ENCODE data around the gene DBH. TPM values are rescaled to one million over a fixed set of nuclear protein-coding genes. Genes with fewer than 3 reads are reported as not detected.

The DBH gene
- total RNA-seq, 2 donors from 2014 or later: not detected

DNA sequence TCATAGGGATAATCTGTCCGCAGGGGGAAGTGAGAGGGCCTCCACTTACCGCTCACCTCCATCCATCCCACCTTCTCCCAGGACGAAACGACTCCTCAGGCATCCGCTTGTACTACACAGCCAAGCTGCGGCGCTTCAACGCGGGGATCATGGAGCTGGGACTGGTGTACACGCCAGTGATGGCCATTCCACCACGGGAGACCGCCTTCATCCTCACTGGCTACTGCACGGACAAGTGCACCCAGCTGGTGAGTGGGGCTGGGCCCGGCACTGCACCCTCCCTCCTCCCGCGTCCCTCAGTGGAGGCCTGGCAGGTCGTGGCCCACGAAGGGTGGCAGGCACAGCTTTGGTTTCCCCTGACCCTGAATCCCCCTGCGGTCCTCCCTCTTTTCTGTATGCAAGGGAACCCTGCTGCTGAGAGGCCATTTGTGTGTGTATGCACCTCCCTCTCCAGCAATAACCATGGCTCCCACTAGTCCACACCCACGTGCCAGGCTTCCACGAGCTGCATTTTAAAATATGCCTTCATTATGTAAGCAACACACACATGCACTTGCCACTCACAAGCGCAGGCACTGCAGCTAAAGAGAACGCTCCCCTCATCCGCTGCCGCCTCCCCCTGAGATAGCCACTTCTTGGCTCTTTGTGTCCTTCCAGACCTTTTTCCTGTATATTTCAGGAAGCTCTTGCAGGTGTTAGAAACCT, 11.8 kb downstream of the DBH start:
- Histone ChIP-seq H3K4me3 (no peak overlapping the region), H3K27me3 (no peaks in the 10 kb centered on the region), H3K27ac (no peak overlapping the region), H3K36me3 (no peaks in the 10 kb centered on the region), H3K9me3 (no peaks in the 10 kb centered on the region), H3K4me1 (no peaks in the 10 kb centered on the region)
- DNase-seq (ENCODE audit: low spot score): no peak
- TF ChIP-seq CTCF (IDR thresholded peaks at IDR 0.05): no peak

DNA sequence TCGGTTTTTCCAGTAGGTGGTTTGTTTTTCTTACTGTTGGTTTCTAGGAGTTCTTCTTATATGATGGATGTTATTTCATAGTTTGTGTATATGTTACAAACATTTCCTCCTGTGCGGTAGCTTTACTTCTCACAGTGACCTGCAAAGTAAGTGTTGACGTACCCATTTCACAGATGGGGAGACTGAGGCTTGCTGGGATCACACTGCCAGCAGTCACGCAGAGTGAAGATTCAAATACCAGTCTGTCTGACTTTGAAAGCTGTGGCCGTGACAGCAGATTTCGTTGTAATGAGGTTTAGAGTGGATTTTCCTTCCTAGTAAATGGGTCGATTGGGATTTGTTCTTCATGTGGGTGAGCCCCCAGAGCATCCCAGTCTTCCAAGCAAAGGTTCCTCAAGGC, 13.0 kb downstream of the DBH start:
- Histone ChIP-seq H3K27ac (no peak overlapping the region), H3K9me3 (no peaks in the 10 kb centered on the region), H3K27me3 (no peaks in the 10 kb centered on the region), H3K4me3 (no peak overlapping the region), H3K4me1 (no peaks in the 10 kb centered on the region), H3K36me3 (no peaks in the 10 kb centered on the region)
- DNase-seq (ENCODE audit: low spot score): no peak
- TF ChIP-seq CTCF (IDR thresholded peaks at IDR 0.05): no peak

DNA sequence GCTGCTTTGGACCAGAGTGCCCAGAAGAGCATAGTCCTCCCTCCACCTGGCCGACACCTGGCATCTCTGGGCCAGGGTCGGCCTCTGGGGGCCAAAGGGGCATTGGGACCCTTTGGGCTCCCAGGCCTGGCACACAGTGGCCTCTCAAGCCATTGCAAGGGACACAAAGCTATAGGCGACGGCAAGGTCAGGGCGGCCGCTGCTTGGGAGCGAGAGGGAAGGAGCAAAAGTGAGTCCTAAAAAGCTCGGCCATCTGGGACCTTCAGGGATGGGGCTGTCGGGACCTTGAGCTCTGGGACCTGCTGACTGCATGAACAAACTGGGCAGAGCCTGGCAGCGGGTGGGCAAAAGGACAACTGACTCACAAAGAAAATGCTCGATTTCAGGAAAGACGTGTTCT, 13.9 kb downstream of the DBH start:
- Histone ChIP-seq H3K27ac (no peak overlapping the region), H3K36me3 (no peaks in the 10 kb centered on the region)

GRCh38 chr9:133653638-133654037, 17.5 kb downstream of the DBH start:
- Histone ChIP-seq H3K27me3 (no peaks in the 10 kb centered on the region), H3K9me3 (no peaks in the 10 kb centered on the region), H3K36me3 (no peaks in the 10 kb centered on the region), H3K4me1 (peaks cover 0 to 12% of the 10 kb centered on the region in 2 donors), H3K4me3 (no peak overlapping the region), H3K27ac (no peak overlapping the region)
- no peak for TF ChIP-seq CTCF (IDR thresholded peaks at IDR 0.05)
- DNase-seq (ENCODE audit: low spot score): no peak

More for the DNA sequence above, 13.9 kb downstream of the DBH start:
- Histone ChIP-seq H3K9me3 (no peaks in the 10 kb centered on the region), H3K4me3 (no peak overlapping the region), H3K4me1 (no peaks in the 10 kb centered on the region), H3K27me3 (no peaks in the 10 kb centered on the region)
- TF ChIP-seq CTCF (IDR thresholded peaks at IDR 0.05): no peak
- no peak for DNase-seq (ENCODE audit: low spot score)

- Histone ChIP-seq H3K9me3 (no peaks in the 10 kb centered on the region), H3K27ac (no peak overlapping the region), H3K4me3 (no peak overlapping the region), H3K36me3 (no peaks in the 10 kb centered on the region), H3K27me3 (no peaks in the 10 kb centered on the region), H3K4me1 (peaks cover 0 to 20% of the 10 kb centered on the region in 2 donors)
- DNase-seq (ENCODE audit: low spot score): no peak
- no peak for TF ChIP-seq CTCF (IDR thresholded peaks at IDR 0.05)
Observed at GRCh38 chr9:133654736-133655657, 18.8 kb downstream of the DBH start.
